ENCODE data around the gene SAP25.
A peak's percentile ranks its signal among the peaks of the same experiment; 100 is the strongest.

SAP25 gene

DNA sequence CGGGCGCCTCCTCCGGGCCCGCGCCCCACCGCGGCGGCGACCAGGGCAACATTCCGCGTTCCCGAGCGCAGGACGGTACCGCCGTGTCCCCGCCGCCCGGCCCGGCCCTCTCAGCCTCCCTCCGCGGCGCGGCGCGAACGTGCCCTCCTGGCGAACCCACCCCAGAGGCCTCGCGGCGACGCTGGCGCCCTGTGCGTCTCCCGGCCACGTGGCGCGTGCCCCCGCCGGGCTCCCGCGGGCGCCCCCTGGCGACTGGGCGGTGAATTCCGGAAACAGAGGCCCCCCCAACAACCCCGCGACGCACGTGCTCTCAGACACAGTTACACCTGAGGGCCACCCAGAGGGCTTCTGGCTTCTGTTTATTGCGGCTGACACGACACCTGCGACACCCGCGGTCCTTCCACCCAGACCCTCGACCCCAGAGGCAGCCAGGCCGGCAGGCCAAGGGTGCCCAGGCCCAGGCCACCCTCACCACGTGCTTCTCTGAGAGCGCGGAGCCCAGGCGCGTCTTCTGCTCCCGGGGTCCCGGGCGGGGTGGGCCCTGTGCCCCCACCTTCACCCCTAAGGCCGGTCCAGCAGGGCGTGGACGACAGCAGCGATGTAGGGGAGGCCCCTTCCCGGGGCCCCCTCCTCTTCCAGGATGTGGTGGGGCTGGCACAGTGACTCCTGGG lies at the start of gene SAP25:
TSS of gene SAP25 (minus strand) at position 210 of the 671 bp plus-strand sequence. CDS start at position 52, 158 bp downstream.
- in situ Hi-C loops (cut with HindIII; ENCODE audit: low pct_ligation_motif_present, low pct_unique_long_range_greater_than_20kb, low sequenced_read_pairs) = no loop called here
- DNase-seq = no peak

DNA sequence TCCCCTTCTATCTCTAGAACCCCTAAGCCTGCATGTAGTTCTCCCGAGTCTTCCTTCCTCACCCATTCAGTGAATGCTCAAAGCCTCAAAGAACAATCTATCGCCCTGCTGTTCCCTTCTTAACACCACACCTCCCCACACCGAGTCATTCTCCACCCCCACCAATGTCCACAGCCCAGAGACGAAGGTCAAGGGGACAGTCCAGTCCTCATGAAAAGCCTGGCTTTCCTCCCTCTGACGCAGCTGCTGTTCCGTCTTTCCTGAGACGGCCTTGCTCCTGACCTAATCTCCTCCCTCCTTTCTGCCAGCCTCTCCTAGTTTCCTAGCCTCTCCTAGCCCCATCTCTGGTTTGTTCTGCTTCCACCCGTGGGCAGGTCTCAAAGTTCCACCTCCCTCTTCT lies 47.9 kb upstream of the SAP25 start:
- DNase-seq = no peak
- in situ Hi-C loops (cut with HindIII; ENCODE audit: low pct_ligation_motif_present, low pct_unique_long_range_greater_than_20kb, low sequenced_read_pairs) = no loop called here

DNA sequence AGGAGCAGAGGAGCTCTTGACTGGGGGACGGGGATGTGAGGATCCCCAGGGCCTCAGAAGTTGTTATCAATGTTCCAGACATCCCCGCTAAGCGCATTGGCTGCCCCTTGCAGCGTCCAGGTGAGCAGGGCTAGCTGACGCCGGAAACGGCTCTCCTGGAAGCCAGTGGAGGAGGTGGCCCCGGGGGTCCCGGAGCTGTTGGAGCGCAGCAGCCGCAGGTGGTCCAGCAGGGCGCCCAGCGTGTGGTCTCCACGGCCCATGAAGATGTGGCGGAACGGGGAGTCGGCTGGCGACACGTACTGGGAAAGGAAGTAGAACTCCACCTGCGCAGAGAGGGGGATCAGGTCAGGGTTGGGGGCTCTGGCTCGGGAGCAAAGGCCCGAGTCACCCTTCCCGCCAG lies 47.1 kb upstream of the SAP25 start:
- in situ Hi-C loops (cut with HindIII; ENCODE audit: low pct_ligation_motif_present, low pct_unique_long_range_greater_than_20kb, low sequenced_read_pairs) = no loop called here
- DNase-seq = no peak

DNA sequence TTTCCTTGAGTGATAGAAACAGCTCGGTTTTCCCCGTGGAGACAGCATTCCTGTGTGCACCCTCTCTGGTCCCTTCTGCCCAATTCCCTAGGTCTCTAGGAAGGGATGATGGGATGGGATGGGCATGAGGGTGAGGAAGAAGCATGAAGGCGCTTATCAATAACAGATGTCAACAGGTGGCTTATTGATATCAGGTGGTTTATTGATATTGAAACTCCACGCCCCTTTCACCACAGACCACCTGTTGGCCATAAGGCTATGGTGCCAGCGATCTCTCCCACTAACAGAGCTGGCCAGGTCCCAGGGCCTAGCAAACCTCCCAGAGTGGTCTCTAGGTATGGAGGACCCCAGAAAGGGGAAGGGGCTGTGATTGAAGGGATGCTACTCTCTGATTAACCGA lies 46.5 kb upstream of the SAP25 start:
- in situ Hi-C loops (cut with HindIII; ENCODE audit: low pct_ligation_motif_present, low pct_unique_long_range_greater_than_20kb, low sequenced_read_pairs) = no loop called here
- no peak for DNase-seq

DNA sequence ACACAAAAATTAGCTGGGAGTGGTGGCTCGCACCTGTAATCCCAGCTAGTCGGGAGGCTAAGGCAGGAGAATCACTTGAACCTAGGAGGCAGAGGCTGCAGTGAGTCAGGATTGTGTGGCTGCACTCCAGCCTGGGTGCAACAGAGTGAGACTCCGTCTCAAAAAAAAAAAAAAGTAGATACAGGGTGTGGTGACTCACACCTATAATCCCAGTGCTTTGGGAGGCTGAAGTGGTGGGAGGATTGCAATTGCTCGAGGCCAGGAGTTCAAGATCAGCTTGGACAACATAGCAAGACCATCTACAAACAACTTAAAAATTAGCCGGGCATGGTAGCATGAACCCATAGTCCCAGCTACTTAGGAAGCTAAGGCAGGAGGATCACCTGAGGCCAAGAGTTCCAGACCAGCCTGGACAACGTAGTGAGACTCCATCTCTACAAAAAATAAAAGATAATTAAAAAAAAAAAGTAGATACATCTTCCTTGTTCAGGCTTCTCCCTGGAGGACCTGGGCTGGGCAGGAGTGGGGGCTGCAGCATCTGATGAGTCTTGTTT lies 40.7 kb upstream of the SAP25 start:
- in situ Hi-C loops (cut with HindIII; ENCODE audit: low pct_ligation_motif_present, low pct_unique_long_range_greater_than_20kb, low sequenced_read_pairs) = no loop called here
- no peak for DNase-seq

DNA sequence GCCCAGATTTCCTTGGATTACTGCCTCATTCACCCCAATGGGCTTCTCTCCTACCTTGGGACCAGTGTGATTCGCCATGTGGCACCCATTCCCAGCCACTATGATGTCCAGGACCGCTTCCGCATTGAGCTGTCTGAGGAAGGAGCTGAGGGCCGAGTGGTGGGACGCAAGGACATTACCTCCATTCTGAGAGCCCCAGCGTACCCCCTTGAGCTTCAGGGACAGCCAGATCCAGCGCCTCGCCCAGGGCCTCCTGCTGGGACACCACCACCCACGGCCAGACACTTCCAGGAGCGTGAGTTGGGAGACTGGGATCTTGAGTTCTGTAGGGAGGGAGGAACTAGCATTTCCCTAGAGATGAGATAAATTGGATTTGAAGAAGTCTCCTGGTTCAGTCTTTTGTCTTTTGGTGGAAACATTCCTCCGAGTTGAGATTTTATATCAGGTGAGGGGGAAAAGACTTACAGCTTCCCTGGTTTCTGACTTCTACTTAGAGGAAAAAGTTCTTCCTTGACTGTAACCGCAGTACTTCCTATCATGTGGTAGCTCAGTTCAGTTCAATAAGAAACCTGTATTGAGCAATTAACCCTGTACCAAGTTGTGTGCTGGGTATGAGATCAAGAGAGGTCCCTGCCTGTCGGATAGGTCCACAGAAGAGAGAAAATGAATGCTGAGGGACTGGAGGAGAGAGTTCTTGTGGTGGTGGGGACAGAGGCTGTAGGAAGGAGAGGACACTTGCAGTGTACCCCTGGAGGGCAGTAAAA lies 39.9 kb upstream of the SAP25 start:
- in situ Hi-C loops (cut with HindIII; ENCODE audit: low pct_ligation_motif_present, low pct_unique_long_range_greater_than_20kb, low sequenced_read_pairs) = no loop called here
- no peak for DNase-seq

DNA sequence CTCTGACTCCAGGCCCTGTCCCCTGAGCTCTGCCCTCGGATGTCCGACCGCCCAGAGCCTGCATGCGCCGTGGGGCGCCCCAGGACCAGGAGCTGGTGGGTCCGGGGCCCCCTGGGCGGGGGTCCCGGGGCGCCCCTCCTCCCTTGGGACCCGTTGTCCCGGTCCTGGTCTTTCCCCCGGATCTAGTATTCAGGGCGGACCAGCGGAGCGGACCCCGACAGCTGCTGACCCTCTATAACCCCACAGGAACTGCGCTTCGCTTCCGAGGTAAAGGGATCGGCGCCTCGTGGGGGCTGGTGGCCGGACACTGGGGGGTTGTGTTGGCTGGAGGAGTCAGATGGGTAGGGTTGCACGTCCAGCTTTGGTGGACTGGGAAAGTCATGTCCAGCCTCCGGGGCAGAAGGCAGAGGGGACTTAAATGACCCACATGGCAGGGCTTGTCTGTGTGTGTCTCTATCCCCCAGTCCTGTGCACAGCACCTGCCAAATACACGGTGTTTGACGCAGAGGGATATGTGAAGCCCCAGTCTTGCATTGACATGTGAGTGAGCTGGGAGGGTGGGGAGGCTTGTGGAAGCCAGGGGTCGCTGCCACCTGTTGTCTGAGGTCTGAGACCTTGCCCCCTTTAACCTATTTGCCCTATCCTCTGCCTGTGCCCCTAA lies 39.2 kb upstream of the SAP25 start:
- in situ Hi-C loops (cut with HindIII; ENCODE audit: low pct_ligation_motif_present, low pct_unique_long_range_greater_than_20kb, low sequenced_read_pairs) = no loop called here
- no peak for DNase-seq

DNA sequence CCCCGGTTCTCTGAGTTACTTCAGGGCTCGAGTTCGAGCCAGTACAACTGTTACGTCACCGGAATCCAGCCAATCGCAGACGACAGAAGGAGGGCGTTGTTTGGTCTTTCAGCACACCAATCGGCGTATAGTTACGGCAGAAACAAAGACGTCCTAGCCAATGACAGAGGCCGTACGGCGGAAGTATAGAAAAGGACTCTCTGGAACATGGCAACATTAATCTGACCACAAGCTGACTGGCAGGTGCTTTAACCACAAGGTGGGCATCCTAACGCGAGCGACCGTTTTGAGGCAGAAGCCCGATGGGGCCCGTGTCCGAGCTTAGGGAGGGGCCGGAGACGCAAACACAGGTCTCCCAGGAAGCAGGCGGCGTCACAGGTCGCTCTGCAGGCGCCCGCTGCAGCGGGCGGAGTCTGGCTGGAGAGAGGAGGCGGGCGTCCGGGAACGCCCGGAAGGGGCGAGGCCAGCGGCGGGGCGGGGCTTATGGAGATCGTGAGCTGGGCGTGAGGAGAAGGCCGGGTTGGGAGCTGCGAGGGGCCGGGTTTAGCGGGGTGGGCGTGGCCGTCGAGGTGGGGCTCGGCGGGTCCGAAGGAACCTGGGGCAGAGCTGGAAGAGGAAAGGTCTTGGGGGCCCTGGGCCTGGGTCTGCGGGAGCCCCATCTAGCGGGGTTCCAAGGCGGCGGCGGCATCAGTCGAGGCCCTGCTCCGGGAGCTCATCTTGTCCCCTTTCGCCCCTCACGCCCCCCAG lies 38.5 kb upstream of the SAP25 start, which contains the start of gene MOSPD3:
TSS of gene MOSPD3 (plus strand) at position 558 of the 747 bp plus-strand sequence. CDS start 252 bp downstream, outside the sequence.
- in situ Hi-C loops (cut with HindIII; ENCODE audit: low pct_ligation_motif_present, low pct_unique_long_range_greater_than_20kb, low sequenced_read_pairs) = no loop called here
- DNase-seq = peak; percentile 100

DNA sequence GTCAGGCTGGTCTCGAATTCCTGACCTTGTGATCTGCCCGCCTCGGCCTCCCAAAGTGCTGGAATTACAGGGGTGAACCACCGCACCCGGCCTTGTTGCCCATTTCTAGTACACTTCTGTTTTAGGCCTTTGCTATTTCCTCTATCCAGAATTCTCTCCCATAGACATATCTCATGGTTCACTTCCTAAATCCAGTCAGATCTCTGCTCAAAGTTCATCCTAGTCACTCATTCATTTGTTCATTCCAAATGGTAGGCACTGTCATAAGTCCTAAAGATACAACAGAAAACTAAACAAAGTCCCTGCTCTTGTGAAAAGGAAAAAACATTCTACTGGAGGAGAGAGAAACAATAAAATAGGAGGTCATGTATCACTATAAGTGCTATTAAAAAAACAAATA lies 36.3 kb upstream of the SAP25 start:
- DNase-seq = no peak
- in situ Hi-C loops (cut with HindIII; ENCODE audit: low pct_ligation_motif_present, low pct_unique_long_range_greater_than_20kb, low sequenced_read_pairs) = no loop called here

DNA sequence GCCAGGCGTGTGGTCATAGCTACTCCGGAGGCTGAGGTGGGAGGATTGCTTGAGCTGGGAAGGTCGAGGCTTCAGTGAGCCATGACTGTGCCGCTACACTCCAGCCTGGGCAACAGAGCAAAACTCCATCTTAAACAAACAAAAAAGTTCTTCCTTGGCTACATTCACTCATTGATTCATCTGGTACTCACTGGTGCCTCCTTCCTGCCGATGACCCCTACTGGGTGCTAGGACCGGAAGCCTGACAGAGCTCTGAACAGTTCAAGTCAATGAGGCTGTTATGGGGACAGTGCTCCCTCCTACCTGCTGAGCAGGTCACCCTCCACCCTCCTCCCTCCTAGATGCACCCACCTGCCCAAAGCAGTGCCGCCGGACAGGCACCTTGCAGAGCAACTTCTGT lies 33.4 kb upstream of the SAP25 start:
- no peak for DNase-seq
- in situ Hi-C loops (cut with HindIII; ENCODE audit: low pct_ligation_motif_present, low pct_unique_long_range_greater_than_20kb, low sequenced_read_pairs) = no loop called here

DNA sequence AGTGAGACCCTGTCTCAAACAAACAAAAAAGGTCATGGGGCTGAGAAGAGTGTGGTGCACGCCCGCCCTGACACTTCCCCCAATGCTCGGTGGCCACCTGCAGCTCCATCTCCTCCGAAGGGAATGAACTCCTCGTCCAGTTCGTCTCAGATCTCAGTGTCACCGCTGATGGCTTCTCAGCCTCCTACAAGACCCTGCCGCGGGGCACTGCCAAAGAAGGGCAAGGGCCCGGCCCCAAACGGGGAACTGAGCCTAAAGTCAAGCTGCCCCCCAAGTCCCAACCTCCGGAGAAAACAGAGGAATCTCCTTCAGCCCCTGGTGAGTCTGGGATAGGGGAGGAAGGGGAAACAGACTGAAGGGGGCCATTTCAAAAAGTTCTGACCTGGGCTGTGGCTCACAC lies 32.6 kb upstream of the SAP25 start:
- no peak for DNase-seq
- in situ Hi-C loops (cut with HindIII; ENCODE audit: low pct_ligation_motif_present, low pct_unique_long_range_greater_than_20kb, low sequenced_read_pairs) = no loop called here

DNA sequence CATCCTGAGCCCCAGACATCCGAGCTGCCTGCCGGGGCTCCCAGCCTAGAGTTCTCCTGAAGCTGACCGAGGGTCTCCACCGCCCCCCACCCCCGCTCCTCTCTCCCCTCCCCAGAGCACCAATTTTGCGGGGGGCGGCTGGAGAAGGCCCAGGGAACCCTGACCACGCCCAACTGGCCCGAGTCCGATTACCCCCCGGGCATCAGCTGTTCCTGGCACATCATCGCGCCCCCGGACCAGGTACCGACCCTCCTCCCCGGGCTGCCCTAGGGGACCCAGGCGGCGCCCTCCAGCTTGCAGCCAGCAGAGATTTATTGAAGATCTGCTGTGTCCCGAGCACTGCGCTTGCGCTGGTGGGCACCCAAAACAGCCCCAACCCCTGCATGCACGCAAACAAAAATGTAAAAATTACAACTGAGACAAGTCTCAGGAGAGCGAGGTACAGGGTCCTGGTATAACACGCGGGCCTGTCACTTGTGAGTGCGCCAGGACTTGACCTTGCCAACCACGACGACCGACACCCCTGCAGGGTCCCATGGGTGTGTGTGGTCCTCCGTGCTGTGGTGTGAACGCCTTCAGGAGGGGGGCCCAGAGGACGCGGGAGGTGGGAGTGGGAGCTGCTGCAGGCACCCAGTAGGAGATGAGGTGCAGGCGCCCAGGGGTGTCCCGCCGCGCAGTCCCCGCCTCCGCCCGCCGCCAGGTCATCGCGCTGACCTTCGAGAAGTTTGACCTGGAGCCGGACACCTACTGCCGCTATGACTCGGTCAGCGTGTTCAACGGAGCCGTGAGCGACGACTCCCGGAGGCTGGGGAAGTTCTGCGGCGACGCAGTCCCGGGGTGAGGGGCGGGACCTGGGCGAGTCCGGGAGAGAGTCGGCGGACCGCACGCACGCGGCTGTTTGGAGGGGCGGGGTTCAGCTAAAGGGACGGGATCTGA lies 31.5 kb upstream of the SAP25 start:
- in situ Hi-C loops (cut with HindIII; ENCODE audit: low pct_ligation_motif_present, low pct_unique_long_range_greater_than_20kb, low sequenced_read_pairs) = no loop called here
- peak; percentile 45 for DNase-seq

DNA sequence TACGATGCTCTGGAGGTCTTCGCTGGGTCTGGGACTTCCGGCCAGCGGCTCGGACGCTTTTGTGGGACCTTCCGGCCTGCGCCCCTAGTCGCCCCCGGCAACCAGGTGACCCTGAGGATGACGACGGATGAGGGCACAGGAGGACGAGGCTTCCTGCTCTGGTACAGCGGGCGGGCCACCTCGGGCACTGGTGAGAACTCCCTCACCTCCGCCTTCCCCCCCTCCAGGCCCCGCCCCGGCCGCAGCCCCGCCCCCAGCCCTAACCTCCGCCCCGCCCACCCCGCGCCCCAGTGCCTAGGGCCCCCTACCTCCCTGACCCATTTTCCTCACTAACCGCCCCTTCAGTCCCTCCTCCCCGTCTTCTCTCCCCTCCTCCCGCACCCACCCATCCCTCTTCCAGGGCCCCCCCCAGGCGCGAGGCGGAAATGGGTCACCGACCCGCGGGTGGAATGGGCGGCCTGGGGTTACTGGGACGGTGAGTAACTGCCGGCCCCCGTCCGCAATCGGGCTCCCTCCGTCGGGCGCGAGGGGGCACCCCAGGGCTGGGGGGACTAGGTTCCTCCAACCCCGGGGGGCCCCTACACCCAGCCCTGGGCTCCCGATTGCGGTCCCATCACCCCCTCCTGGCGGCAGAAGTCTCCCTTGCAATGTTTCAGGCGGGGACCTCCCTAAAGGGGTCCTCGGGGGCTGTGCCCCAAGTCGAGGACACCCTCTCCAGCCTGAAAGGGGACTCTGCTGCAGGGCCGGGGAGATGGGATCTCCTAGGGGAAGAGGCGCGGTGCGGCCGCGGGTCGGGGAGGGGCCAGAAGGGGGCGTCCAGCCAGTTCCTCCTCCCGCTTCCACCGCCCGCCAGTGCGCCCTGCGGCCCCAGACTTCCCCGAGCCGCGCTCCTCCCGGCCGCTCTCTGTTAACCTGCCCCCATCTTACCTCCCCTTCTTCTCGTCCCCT lies 30.6 kb upstream of the SAP25 start:
- peak; percentile 85 for DNase-seq
- in situ Hi-C loops (cut with HindIII; ENCODE audit: low pct_ligation_motif_present, low pct_unique_long_range_greater_than_20kb, low sequenced_read_pairs) = no loop called here

DNA sequence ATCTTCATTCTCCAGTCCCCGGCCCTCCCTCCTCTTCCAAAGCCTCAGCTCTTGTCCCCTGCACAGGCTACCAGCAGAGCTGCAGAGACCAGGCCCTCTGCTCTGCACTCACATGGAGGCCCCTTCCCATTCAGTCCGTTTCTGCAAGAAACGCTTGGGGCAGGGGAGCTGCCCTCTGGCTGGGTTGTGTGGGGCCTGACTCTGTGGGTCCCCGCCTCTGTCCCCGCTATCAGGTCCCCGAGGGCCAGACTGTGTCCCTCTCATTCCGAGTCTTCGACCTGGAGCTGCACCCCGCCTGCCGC lies 30.0 kb upstream of the SAP25 start:
- in situ Hi-C loops (cut with HindIII; ENCODE audit: low pct_ligation_motif_present, low pct_unique_long_range_greater_than_20kb, low sequenced_read_pairs) = no loop called here
- no peak for DNase-seq

DNA sequence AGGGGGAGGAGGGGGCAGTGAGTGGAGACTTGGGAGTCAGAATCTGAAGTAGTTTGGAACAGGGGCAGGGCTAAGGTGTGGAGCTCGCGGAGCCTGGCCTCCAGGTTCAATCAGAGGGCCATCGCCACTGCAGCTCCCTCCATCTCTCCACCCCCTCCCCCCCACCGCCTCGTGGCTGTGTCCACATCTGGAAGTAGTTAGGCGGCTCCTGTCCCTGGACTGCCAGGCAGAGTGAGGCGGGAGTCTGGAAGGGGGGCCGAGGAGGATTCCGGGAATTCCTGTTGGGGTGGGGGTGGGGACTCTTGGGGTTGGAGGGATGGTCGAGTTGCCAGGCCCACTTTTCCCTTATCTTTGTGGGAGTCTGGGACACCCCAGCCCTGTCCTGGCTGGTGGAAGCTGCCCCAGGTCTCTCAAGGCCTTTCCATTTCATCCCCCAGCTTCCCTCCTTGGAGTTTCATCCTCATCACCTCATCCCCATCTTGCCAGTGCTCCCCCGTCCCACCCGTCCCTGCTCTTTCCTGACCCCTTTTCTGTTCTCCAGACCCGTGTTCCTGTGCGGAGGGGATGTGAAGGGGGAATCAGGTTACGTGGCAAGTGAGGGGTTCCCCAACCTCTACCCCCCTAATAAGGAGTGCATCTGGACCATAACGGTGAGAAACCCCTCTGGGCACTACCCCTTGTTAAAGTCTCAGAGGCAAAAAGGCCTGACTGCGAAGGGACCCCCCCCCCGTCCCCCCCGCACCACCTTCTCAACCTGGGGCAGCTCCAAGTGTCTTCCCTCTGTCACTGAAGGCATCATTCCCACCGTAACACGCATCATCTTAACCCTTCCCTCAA lies 29.4 kb upstream of the SAP25 start:
- in situ Hi-C loops (cut with HindIII; ENCODE audit: low pct_ligation_motif_present, low pct_unique_long_range_greater_than_20kb, low sequenced_read_pairs) = no loop called here
- no peak for DNase-seq

DNA sequence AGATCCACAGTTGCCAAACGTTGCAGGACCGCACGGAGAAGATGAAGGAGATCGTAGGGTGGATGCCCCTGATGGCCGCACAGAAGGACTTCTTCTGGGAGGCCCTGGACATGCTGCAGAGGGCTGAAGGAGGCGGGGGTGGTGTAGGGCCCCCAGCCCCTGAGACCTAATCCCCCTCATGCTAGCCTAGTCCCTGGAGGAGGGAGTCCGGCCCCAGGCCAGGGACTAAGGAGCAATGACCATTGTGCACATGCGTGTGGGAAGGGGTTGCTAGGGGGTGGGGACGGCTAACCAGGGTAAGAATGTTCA lies 27.0 kb upstream of the SAP25 start:
- no peak for DNase-seq
- in situ Hi-C loops (cut with HindIII; ENCODE audit: low pct_ligation_motif_present, low pct_unique_long_range_greater_than_20kb, low sequenced_read_pairs) = no loop called here

Measured in ACHN (cell line).